AG09319 (cell line): ENCODE results near the gene WDR90.

Experiments
- DNase-seq: peaks from one replicate; pipeline ENCODE4 v3.0.0-alpha.2; 2010; ENCODE audit warnings: low read depth; ENCODE audit errors: extremely low read depth
- TF ChIP-seq, protein P1 (sequence below): IDR thresholded peaks from 2 replicates; pipeline ENCODE4 v1.5.1; 2011; ENCODE audit warnings: low read depth, mild to moderate bottlenecking, inconsistent platforms, low read length, moderate library complexity

Gene WDR90

GRCh38 chr16:676565-676902 is 27.4 kb downstream of the WDR90 start:
- TF ChIP-seq, protein P1, sequence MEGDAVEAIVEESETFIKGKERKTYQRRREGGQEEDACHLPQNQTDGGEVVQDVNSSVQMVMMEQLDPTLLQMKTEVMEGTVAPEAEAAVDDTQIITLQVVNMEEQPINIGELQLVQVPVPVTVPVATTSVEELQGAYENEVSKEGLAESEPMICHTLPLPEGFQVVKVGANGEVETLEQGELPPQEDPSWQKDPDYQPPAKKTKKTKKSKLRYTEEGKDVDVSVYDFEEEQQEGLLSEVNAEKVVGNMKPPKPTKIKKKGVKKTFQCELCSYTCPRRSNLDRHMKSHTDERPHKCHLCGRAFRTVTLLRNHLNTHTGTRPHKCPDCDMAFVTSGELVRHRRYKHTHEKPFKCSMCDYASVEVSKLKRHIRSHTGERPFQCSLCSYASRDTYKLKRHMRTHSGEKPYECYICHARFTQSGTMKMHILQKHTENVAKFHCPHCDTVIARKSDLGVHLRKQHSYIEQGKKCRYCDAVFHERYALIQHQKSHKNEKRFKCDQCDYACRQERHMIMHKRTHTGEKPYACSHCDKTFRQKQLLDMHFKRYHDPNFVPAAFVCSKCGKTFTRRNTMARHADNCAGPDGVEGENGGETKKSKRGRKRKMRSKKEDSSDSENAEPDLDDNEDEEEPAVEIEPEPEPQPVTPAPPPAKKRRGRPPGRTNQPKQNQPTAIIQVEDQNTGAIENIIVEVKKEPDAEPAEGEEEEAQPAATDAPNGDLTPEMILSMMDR = no peak
- DNase-seq = no peak

- DNase-seq = no peak
- TF ChIP-seq, protein P1 = no peak
Observed at GRCh38 chr16:676913-677312, 27.7 kb downstream of the WDR90 start.

GRCh38 chr16:677316-678190 is 28.4 kb downstream of the WDR90 start:
- DNase-seq = no peak
- TF ChIP-seq, protein P1 = no peak

DNA sequence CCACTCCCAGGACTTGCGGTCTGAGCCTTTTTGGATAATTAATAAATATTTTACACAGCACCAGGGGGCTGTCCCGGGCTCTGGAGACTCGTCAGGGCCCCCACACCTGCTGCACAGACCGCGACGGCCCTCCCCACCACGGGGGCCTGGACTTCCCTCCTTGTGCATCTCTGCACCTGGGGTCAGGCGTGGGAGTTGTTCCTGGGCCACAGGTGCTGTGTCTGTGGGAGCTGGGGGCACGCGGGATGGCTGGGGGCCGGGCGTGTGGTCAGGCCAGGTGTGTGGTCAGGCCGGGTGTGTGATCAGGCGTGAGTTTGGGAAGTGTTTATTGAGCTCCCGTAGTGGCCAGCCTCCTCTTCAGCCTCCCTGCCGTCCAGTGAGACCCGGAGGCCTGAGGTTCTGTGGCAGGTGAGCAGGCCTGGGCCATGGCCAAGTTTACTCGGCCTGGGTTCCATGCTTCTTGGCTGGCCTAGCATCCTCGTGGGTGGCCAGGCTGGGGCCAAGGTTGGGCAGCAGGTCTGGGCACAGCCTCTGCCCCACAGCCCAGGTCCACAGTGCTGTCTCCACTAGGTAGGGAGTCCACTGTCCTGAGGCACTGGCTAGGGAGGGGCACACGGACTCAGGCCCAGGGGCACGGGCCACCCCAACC is 29.2 kb downstream of the WDR90 start:
- TF ChIP-seq, protein P1 = no peak
- DNase-seq = no peak

DNA sequence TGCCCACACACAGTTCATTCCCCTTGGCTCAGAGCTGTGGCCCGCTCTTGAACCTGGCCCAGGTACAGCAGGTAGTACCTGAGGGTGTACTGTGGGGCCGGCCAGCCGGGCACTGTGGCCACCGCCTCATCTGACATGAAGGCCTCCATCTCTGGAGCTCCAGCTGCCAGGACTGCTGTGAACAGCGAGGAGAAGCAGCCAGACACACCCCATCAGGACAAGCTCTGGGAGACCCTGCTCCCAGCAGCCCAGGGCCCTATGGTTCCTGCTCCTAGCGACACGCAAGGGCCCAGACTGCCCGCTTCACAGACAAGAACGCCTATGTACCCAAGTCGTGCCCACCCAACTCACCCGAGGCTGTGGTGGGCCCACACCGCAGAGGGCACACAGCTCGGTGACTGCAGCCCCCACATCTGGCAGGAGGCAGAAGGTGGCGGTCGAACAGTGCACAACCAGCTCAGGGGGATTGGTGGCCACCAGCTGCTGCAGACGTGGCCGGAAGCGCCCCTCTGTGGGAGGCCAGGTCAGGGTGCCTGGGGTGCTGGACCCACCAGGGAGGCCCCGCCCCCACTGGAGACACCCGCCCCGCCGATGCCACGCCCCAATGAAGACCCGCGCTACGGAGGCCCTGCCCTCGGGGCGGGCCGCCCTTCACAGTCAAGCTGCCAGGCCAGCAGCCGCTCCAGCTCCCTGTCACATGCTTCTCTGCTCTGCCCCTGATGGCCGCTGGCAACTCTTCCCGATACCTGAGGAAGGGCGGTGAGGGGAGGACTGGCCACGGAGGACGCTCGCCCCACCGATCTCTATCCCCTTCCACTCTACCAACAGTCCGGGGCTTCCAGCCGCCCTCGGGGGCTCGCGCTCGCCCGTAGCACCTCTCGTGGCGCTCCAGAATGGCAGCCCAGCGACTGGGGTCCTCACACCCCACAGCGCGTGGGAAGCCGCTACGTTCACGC is 30.0 kb downstream of the WDR90 start:
- TF ChIP-seq, protein P1 = no peak
- no peak for DNase-seq

DNA sequence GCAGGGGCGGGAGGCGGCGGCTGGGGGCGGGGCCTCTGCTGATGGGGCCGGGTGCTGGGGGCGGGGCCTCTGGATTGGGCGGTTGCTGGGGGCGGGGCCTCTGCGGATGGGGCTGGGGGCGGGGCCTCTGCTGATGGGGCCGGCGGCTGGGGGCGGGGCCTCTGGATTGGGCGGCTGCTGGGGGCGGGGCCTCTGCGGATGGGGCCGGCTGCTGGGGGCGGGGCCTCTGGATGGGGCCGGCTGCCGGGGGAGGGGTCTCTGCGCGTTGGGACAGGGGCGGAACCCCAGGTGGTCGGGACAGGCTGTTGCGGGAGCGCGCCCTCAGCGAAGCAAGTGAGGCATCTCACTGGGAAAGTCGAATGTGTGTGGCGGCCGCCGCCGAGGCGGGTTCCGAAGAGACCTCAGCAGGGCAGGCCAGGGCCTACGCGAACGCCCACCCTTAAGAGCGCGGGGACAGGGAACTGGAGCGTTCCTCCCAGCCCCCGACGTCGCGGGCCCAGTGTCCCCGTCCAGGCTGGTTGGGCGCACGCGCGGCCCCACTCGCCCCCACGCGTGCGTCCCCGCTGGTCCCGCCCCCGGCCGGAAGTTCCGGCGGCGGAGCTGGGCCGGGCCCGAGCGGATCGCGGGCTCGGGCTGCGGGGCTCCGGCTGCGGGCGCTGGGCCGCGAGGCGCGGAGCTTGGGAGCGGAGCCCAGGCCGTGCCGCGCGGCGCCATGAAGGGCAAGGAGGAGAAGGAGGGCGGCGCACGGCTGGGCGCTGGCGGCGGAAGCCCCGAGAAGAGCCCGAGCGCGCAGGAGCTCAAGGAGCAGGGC is 30.9 kb downstream of the WDR90 start, which contains the start of gene STUB1:
TSS of gene STUB1 (plus strand) at position 597 of the 811 bp plus-strand sequence. CDS start at position 713, 116 bp downstream.
- peak; percentile 65 for DNase-seq
- TF ChIP-seq, protein P1 = no peak
